ENCODE data around the gene ZNF511.
"Not testable (repeated sequence)": the region's sequence is repeated elsewhere in the genome, so short reads cannot be mapped to it uniquely, and the experiment has no call there.

ZNF511 gene

DNA sequence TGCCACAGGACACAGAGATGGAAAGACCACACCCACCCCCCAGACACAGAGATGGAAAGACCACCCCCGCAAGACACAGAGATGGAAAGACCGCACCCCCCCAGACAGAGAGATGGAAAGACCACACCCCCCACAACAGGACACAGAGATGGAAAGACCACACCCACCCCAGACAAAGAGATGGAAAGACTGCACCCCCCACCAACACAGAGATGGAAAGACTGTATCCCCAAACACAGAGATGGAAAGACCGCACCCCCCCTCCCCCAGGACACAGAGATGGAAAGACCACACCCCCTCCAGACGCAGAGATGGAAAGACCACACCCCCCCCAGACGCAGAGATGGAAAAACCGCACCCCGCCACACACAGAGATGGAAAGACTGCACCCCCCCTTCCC, 8.0 kb downstream of the ZNF511 start:
- DNase-seq, result no peak

DNA sequence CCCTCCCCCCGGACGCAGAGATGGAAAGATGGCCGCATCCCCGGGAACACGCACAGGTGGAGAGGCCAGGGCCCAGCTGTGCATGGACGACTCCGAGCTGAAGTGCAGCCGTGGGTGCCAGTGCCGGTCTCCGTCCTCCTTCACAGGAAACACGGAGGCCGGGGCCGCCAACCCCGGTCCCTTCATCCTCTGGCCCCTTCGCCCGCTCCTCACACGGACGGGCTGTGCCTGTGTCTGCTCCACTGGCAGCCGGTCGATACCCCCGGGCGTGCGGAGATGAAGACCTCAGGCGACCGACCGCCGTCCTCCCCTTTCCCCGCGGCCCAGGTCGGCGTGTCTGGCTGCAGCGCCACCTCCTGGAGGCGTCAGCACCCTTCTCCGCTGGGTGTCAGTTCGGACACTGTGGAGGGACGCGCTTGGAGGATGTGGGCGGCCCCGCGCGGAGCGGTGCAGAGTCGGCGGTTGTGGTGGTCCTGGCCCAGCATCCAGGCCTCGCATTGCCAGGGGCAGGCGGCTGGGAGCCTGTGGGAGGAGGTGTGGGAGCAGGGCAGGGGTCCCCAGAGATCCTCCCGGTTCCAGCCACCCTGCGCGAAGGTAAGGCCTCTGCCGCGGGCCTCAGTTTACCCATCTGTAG, 9.9 kb downstream of the ZNF511 start:
- DNase-seq, result peak; percentile 56

DNA sequence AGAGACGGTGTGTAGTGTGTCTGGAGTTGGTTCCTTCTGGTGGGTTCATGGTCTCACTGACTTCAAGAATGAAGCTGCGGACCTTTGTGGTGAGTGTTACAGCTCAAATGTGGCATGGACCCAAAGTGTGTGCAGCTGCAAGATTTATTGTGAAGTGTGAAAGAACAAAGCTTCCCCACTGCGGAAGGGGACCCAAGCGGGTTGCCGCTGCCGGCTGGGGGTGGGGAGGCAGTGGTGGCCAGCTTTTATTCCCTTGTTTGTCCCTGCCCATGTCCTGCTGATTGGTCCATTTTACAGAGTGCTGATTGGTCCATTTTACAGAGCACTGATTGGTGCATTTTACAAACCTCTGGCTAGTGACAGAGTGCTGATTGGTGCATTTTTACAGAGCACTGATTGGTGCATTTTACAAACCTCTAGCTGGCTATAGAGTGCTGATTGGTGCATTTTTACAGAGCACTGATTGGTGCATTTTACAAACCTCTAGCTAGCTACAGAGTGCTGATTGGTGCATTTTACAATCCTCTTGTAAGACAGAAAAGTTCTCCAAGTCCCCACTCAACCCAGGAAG, 12.2 kb downstream of the ZNF511 start:
- not testable (repeated sequence) for DNase-seq

DNA sequence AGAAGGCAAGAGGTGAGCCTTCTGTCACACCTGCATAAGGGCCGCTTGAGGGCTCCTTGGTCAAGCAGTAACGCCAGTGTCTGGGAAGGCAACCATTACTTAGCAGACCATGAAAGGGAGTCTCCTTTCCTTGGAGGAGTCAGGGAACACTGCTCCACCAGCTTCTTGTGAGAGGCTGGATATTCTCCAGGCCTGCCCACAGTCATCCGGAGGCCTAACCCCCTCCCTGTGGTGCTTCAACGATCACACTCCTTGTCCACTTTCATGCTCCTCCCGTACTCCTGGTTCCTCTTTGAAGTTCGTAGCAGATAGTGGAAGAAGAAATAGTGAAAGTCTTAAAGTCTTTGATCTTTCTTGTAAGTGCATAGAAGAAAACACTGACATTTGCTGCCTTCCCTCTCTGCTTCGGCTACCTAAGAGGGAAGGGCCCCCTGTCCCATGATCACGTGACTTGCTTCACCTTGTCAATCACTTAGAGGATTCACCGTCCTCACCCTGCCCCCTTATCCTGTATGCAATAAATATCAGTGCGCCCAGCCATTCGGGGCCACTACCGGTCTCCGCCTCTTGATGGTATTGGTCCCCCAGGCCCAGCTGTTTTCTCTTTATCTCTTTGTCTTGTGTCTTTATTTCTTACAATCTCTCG, 13.5 kb downstream of the ZNF511 start:
- not testable (repeated sequence) for DNase-seq

DNA sequence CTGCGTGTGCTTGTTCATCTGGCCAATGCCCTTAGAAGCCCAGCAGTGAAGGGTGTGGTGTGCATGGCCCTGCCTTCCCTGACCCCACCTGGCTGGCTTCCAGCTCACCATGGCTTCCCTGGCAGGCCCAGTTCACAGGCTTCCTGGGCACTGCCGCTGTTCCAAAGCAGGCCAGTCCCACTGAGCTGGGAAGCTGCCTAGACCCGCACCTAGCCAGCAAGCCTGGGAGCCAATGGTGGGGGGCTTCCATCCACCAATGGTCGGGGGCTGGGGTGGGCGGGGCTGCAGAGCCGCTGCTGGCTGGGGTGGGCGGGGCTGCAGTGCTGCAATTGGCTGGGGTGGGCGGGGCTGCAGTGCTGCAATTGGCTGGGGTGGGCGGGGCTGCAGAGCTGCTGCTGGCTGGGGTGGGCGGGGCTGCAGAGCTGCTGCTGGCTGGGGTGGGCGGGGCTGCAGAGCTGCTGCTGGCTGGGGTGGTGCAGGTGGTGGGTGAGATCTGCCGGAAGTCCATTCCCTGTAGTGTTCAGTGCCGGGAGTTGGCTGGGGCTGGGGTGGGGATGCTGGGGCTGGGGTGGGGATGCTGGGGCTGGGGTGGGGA, 15.6 kb downstream of the ZNF511 start:
- DNase-seq, result peak; percentile 53

DNA sequence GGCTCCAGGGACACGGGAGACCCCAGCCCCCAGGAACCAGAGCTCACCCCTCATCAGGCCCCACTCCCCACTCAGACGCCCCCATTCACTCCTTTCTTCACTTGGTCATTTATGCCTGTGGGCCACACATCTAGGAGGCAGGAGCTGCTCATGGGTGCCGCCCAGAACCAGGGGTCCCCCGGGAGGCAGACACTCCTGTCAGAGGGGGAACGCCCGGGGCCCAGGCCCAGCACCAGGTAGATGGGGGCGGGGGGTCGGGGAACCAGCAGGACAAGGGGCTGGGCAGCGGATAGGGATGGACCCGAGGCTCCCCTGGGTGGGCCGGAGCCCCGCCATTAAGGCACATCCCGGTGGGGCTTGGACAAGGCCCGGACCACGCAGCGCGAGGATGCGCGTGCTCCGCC, 16.1 kb downstream of the ZNF511 start:
- DNase-seq, result no peak

DNA sequence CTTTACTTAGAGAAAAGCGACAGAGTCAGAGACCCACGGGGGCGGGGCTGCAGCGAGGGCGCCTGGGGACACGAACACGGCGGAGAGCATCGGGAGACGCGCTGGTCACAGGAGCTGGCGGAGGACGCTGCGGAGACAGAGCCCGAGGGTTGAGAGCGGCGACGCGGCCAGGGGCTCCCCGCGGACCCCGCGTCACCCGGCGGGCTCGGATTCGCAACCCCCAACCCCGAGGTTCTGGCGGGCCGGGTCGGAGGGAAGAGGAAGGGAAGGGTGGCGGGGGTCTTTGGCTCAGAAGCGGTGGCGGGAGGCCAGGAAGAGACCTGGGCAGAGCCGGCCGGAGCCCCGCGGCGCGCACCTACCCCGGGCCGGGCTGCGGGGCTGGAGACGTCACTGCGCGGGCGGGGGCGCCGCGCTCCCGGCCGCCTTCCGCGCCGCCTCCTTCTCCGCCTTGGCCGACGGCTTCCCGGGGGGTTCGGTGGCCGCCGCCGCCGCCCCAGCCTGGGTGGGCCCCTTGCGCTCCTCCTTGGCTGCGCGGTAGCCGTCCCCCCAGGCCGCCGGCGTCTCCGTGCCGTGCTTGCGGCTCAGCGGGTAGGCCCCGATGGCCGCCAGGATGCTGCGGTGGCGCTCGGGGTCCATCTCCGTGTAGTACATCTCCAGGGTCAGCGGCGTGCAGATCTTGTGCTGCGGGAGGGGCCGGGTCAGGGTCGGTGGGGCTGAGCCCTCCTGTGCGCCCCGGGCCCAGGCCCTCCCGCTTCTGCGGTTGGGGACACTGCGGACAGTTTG, 16.9 kb downstream of the ZNF511 start:
- DNase-seq, result no peak

DNA sequence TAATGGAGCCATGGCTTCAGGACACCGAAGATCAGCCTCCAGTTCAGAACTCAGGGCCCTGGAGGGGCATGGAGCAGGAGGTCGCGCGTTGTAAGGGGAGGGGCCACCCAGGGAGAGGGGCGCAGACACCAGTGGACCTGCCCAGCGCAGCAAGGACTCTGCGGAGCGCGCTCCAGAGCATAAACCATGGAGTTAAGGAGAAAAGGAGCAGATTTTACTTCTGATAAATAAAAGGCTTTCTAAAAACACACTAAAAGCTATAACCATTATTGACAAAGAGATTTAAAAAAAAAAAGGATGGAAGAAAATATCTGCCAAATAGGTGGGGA, 17.5 kb downstream of the ZNF511 start:
- DNase-seq, result no peak

DNA sequence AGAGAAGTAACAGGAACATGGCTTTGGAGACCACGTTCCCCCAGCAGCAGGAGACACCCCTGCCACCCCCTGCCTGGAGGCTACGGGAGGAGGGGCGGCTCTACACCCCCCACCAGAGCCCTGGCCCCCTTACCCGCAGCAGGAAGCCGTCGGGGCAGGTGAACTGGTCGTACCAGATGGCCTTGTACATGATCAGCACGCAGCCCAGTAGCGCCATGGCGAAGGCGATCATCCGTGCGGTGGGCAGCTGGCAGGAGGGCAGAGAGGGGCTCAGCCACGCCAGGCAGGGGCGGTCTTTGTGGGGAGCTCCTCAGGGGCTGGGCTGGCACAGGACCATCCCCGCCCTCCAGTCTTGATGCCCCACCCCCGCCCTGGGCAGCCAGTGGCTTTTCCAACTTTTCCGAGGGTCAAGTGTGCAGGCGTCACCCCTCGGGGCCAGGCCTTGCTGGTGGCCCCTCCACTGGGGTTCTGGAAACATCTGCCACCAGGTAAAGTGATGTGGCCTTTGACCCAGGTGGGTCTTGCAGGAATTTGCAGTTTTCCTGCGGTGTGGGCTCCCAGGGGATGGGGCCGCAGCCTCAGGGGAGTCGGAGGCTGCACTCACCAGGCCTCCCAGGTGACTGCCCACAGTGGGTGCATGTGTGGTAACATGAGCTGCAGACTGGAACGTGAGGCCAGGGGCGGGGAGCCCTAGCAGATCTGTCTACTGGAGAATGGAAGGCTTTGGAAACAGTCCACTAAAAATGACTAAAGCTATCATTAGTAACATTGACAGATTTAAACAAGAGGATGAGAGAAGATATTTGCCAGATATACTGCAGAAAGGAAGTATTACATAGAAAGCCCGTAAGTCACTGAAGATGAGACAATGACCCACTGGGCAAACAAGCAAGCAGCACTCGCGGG, 18.3 kb downstream of the ZNF511 start:
- DNase-seq, result no peak

DNA sequence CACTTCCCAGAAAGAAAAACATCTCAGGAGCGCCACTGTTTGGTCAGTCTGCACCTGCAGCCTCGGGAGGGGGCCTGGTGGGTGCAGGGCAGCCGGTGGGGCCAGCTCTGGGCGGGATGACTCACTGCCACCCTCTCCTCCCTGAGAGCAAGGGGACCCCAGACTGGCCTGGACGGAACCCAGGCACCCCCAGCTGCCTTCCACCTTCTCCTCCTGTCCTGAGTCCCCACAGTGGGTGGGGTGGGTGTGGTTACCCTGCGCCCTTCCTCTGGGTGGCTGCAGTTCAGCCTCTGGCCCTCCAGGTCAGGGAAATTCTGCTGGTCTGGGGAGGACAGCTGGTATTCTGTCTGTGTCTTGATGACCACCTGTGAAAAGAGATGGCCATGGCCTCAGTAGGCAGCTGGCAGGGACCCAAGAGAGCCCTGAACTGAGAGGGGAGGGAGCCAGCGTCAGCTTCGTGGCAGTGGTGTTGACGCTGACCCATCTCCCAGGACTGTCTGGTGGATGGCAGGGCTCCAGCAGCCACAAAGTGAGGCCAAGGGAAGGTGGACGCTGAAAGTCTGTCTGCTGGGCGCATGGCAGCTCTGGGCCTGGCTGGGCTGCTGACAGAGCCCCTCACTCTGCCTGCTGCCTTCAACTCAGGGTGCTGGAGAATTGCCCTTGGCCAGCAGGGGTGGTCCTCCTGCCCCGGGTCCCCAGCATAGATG, 19.1 kb downstream of the ZNF511 start:
- DNase-seq, result no peak

DNA sequence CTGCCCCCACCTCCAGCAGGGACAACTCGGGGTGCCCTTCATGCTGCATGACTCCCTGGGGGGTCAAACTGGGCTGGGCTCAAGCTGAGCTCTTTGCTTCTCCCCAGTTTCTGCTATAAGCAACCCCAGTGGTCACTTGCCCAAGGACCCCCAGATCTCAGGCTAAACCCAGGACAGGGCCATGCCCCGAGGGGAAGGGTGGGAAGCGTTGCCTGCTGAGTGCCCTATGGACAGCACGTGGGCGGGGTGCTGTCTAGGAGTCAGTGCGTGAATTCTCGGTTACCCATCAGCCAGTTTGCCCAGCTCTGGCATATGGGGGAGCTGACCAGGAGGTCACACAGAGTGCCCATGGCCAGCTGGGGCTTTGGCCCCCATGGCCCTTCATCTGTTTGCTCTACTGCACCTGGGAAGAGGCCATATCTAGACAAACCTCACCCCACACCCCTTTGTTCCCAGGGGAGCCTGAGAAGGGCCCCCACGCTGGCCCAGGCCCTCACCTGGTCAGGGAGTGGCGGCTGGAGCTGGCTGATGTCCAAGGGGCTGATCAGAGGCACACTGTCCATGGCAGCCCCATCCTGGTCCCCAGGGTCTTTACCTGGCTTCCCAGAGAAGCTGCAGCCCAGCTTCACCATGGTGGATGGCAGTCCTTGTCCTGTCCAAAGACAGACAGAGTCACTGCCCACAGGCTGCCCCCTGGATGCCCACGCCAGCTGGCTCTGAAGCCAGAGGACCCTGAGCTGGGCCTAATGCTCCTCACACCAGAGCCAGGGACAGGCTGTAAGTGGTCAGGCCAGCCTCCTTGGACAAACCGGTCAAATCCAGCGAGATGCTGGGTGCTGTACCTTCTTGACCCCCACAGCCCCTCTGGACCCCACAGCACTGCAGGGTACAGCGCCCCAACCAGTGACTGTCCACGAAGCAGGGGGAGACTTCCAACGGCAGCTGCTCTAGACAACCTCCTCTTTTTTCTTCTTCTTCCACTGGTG, 19.9 kb downstream of the ZNF511 start:
- no peak for DNase-seq

DNA sequence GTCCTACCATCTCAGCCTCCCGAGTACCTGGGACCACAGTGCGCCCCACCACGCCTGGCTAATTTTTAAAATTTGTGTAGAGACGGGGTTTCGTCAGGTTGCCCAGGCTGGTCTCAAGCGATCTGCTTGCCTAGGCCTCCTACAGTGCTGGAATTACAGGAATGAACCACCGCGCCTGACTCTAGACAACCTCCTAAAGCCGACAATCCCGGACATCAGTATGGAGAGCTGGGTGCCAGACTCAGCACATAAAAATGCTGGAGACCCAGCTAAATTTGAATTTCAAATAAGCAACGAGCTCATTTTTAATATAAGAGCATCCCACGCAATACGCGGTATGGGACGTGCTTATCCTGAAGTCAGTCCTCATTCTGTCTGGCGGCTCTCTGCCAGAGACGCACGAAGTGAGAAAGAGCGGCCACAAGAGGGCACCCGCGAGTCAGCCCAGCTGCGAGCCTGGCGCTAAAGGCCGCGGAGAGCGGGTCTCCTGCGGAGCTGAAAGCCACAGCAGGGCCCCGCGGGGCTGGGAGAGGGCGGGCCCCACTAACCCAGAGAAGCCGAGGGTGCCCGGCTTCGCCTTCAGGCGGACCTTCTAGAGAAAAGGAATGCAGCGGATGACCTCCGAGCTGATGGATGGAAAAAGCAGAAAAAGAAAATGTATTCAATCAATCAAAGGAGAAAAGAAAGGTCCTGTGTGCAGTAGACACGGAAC, 20.9 kb downstream of the ZNF511 start:
- peak; percentile 78 for DNase-seq

DNA sequence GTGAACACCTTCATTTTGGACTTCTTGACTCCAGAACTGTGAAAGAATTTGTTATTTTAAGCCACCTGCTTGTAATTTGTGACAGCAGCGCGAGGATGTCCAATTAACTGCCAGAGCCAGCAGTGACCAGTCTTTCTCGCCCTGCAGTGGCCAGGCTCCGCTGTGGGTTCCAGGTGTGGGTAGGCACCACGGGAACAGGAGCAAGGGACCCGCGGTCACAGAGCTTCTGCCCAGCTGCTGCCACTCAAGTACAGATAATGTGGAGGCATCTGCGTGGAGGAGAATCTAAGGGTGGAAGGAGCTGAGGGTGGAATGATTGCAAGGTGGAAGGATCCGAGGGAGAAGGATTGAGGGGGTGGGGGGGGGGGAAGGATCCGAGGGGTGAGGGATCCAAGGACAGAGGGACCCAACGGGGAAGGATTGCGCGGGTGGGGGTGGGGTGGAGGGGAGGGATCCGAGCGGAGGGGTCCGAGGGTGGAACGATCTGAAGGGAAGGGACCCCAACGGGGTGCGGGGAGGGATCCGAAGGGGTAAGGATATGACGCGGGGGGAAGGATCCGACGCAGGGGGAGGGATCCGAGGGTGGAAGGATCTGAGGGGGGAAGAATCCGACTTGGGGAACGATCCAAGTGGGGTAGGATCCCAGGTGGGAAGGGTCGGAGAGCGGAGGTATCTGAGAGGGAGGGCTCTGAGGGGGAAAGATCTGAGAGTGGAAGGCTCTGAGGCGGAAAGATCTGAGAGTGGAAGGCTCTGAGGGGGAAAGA, 24.4 kb downstream of the ZNF511 start:
- DNase-seq, result no peak

DNA sequence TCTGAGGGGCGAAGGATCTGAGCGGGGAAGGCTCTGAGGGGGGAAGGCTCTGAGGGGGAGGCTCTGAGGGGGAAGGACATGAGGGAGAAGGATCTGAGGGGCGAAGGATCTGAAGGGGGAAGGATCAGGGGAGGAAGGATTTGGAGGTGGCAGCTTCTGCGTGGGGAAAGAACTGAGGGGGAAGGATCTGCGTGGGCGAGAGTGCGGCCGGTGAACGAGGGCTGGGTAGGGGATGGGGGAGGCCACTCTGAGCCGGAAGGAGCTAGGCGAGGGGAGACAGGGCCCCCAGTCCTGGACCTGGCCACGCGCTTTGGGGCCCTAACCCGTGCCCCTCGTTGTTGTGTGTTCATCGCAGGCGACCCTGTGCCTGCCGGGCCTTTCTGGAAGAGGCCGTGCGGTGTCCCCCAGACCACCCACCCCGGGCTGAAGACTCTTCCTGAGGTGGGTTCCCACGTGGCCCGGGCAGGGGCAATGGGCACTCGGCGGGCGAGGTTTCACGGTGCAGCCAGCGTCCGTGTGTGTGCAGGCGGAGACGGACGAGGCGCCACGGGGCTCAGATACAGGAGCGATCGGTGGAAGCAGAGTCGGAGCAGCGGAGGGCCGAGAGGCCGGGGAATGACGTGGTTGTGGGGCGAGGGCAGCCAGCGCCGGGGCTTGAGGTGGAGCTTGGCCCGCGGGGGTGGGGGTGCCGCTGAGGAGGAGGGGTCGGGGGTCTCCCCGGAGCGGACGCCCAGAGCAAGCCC, 26.0 kb downstream of the ZNF511 start:
- DNase-seq, result no peak

DNA sequence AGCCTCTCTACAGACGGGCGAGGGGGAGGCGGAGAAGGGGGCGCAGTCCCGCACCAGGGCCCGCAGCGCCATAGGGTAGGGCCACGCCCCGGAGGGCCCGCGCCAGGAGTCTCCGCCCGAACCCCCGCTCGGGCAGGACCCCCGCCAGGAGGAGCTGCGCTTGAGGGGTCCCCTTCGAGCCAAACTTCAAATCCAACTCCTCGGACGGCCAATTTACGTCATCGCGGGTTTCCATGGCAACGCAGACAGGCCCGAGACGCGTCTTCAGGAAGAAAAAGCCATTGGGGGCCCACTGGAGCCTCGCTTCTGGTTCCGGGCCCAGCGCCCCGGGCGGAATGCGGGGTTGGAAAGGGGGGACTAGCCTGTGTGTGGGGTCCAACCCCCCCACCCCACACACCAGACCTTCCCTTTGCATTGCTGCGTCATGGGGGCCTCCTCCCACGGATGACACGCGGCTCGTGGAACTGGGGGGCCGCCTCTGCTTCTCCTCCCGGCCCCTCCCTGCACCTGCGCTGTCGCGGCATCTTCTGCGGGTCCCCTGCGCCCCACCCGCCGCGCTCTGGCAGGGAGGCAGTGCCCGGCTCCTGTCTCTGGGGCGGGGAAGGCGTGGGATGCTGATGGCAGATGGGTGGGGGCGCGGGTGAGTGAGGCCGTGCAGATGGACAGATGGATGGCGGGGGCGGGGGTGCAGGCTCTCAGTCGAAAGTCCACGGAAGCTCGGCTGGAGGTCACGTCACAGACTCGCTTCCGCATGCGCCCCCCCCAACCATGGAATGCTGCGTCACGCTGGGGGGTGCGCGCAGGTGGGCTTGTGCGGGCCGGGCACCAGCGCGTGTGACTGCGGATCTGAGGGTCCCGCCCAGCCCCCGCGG, 26.8 kb downstream of the ZNF511 start:
- peak; percentile 86 for DNase-seq

DNA sequence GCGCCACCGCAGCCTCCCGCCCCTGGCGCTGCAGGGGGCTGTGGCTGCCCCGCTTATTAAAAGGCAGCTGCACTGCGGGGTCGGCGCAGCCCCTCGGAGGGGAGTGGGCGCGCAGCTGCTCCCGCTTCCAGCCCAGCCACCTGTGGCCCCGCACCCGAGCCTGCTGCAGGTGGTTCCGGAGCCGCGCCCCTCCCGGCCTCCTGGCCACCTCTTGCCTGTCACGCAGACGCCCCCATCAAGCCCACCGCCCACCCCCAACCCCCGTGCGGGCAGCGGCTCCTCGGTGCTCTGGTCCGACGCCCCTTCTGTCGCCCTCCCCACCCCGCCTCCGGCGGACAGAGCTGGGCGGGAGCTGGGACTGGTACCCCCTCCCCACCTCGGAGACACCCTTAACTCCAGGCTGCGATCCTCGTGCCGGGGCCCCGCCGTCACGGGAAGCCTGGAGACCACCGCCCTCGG, 27.4 kb downstream of the ZNF511 start:
- no peak for DNase-seq

All from central memory CD4-positive, alpha-beta T cell (primary cell).